Measurements from ENCODE around the gene MAX. TPM values are rescaled to one million over a fixed set of nuclear protein-coding genes. Genes with fewer than 3 reads are reported as not detected.

Gene MAX
- total RNA-seq, 1 experiment from 2014 or later, result 83.6 TPM

GRCh38 chr14:65109357-65109756 lies 7.0 kb upstream of the MAX start:
- no peaks in the 10 kb centered on the region for H3K27me3 Mint-ChIP-seq (ENCODE audit: unreplicated experiment)
- peaks cover 1% of the 10 kb centered on the region for H3K4me1 Mint-ChIP-seq (ENCODE audit: low read depth, unreplicated experiment)
- no peaks in the 10 kb centered on the region for H3K9me3 Mint-ChIP-seq (ENCODE audit: low read depth, unreplicated experiment)
- DNase-seq, result no peak
- no peak overlapping the region for H3K4me3 Mint-ChIP-seq (ENCODE audit: low read depth, unreplicated experiment)
- H3K36me3 Mint-ChIP-seq (ENCODE audit: insufficient read depth, unreplicated experiment), result no peaks in the 10 kb centered on the region
- intact Hi-C loops (cut with micrococcal nuclease; ENCODE audit: unreplicated experiment), result no loop called here
- TF ChIP-seq CTCF (IDR thresholded peaks at IDR 0.05; ENCODE audit: unreplicated experiment), result no peak
- CTCF ChIA-PET, result no interaction called here
- BruUV-seq (replicated peaks), result no TSS peak
- H3K27ac Mint-ChIP-seq (ENCODE audit: unreplicated experiment), result no peak overlapping the region

- TF ChIP-seq CTCF (IDR thresholded peaks at IDR 0.05; ENCODE audit: unreplicated experiment), result no peak
- Mint-ChIP-seq H3K9me3 (ENCODE audit: low read depth, unreplicated experiment) (no peaks in the 10 kb centered on the region), H3K27ac (ENCODE audit: unreplicated experiment) (no peak overlapping the region), H3K27me3 (ENCODE audit: unreplicated experiment) (no peaks in the 10 kb centered on the region), H3K36me3 (ENCODE audit: insufficient read depth, unreplicated experiment) (peaks cover 11% of the 10 kb centered on the region), H3K4me1 (ENCODE audit: low read depth, unreplicated experiment) (peaks cover 8% of the 10 kb centered on the region), H3K4me3 (ENCODE audit: low read depth, unreplicated experiment) (no peak overlapping the region)
- CTCF ChIA-PET, result interaction anchor here (0.7 kb wide), 1 partner anchor 80 kb away, joined by 5 read pairs; no protein-coding TSS in a partner anchor
- intact Hi-C loops (cut with micrococcal nuclease; ENCODE audit: unreplicated experiment), result no loop called here
- no TSS peak for BruUV-seq (replicated peaks)
- no peak for DNase-seq
Observed at GRCh38 chr14:65107200-65107599, 4.9 kb upstream of the MAX start.

- Mint-ChIP-seq H3K36me3 (ENCODE audit: insufficient read depth, unreplicated experiment) (peaks cover 16% of the 10 kb centered on the region), H3K9me3 (ENCODE audit: low read depth, unreplicated experiment) (no peaks in the 10 kb centered on the region), H3K27me3 (ENCODE audit: unreplicated experiment) (no peaks in the 10 kb centered on the region), H3K4me1 (ENCODE audit: low read depth, unreplicated experiment) (peaks cover 8% of the 10 kb centered on the region), H3K27ac (ENCODE audit: unreplicated experiment) (no peak overlapping the region), H3K4me3 (ENCODE audit: low read depth, unreplicated experiment) (no peak overlapping the region)
- DNase-seq, result no peak
- intact Hi-C loops (cut with micrococcal nuclease; ENCODE audit: unreplicated experiment), result no loop called here
- CTCF ChIA-PET, result interaction anchor here (0.7 kb wide), 1 partner anchor 81 kb away, joined by 5 read pairs; no protein-coding TSS in a partner anchor
- TF ChIP-seq CTCF (IDR thresholded peaks at IDR 0.05; ENCODE audit: unreplicated experiment), result no peak
- no TSS peak for BruUV-seq (replicated peaks)
Observed at GRCh38 chr14:65106736-65107135, 4.4 kb upstream of the MAX start.

GRCh38 chr14:65106316-65106715 lies 4.0 kb upstream of the MAX start:
- no peak overlapping the region for H3K4me3 Mint-ChIP-seq (ENCODE audit: low read depth, unreplicated experiment)
- TF ChIP-seq CTCF (IDR thresholded peaks at IDR 0.05; ENCODE audit: unreplicated experiment), result no peak
- intact Hi-C loops (cut with micrococcal nuclease; ENCODE audit: unreplicated experiment), result no loop called here
- peaks cover 8% of the 10 kb centered on the region for H3K4me1 Mint-ChIP-seq (ENCODE audit: low read depth, unreplicated experiment)
- H3K9me3 Mint-ChIP-seq (ENCODE audit: low read depth, unreplicated experiment), result no peaks in the 10 kb centered on the region
- peaks cover 19% of the 10 kb centered on the region for H3K36me3 Mint-ChIP-seq (ENCODE audit: insufficient read depth, unreplicated experiment)
- H3K27me3 Mint-ChIP-seq (ENCODE audit: unreplicated experiment), result no peaks in the 10 kb centered on the region
- CTCF ChIA-PET, result no interaction called here
- H3K27ac Mint-ChIP-seq (ENCODE audit: unreplicated experiment), result no peak overlapping the region
- no peak for DNase-seq
- no TSS peak for BruUV-seq (replicated peaks)
